Fibroblast of skin of left biceps (primary cell): ENCODE results near the gene SLC7A5.
"Not testable (repeated sequence)": the region's sequence is repeated elsewhere in the genome, so short reads cannot be mapped to it uniquely, and the experiment has no call there.

ENCODE experiments used
- DNase-seq, 2 experiments: peaks; one replicate each; pipeline ENCODE4 v3.0.0-alpha.2; 2013; ENCODE audit warnings: low read depth in 2 of 2

The SLC7A5 gene

DNA sequence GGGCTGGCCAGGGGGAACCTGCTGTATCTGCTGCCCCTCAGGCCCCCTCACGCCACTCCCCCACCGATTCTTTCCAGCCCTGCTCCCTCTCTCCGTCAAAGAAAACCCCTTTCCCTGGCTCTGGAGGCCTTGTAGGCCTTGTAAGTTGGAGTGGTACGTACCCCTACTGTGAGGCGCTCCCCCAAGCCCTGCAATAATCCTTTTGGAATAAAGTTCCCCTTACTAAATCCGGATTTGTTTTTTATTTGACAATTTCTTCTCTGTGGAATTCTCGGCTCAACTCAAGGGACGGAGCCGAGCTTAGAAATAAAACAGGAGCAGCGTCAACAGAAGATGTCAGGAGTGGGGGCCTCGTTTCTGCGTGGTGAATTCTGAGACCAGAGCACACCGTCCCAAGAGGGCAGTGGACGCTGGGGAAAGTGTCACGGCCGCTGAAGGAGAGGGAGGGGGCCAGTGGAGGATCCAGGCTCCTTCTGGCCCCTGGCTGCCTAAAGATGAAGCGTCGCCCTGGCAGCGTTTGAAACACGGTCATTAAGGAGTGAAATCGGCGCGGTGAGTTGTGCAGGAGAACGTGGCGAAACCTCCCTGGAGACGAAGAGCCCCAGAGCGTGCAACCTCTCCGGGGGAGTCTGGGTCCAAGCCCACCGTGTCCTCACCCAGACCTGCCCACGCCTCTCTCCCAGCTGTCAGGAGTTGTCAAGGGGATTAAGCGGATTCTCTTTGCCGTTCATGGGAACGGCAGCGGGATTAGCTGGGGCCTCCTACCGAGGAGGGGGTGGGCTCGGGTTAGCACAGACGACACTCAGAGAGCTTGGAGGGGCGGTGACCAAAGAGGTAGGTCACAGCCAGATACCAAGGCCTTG, 47.0 kb downstream of the SLC7A5 start:
- DNase-seq = no peak

- no peak for DNase-seq
Measured at GRCh38 chr16:87821376-87822107, 47.8 kb downstream of the SLC7A5 start.

DNA sequence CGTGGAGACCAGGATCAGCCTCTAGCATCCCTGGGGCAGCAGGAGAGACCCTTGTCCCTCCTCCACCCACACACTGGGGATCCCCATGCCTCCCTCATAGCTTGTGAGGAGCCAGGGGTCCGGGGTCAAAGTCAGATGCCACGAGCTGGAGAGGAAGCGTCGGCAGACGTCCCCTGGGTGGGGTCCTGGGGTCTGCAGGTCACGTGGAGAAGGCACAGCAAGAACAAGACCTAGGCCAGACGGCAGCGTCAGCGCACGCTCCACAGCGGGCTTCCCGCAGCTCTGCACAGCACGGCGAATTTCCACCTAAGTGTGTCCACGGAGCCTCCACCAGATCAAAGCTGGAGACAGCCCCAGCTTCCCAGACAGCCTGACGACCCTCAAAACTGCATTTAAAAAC, 49.3 kb downstream of the SLC7A5 start:
- no peak for DNase-seq

DNA sequence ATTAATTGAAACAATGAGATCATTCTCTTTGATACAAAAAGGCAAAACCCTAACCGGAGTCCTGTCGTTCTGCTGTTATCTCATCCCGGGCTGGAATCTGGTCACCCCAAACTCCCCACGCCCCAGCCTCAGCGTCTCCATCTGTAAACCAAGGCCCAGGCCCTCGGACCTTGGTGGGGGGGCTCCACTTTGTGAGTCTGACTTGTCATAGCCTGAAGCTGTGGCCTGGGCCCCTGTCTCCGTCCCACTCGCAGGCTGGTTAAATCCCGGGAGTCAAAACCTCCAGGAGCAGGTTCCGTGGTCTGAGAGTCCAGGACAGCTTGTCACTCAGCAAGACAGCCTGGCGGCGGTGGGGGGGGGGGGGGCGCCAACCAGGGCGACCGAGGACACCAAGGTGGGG, 50.0 kb downstream of the SLC7A5 start:
- DNase-seq = no peak

GRCh38 chr16:87818533-87819161, 50.7 kb downstream of the SLC7A5 start:
- DNase-seq = no peak

GRCh38 chr16:87817910-87818309, 51.4 kb downstream of the SLC7A5 start:
- DNase-seq = no peak

DNA sequence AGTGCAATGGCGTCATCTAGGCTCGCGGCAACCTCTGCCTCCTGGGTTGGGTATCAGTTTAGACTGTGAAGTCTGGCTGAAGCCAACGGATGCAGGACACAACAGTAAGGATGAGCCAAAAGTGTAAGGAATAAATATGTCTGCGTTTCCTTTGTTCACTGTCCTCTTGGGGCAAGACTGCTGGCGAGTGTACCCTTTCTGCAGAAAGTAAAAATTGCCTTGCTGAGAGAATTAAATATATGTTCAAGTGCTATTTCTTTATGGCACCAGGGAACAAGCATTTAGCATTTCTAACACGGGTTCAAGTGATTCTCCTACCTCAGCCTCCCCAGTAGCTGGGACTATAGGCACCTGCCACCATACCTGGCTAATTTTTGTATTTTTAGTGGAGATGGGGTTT, 51.9 kb downstream of the SLC7A5 start:
- DNase-seq = not testable (repeated sequence)

DNA sequence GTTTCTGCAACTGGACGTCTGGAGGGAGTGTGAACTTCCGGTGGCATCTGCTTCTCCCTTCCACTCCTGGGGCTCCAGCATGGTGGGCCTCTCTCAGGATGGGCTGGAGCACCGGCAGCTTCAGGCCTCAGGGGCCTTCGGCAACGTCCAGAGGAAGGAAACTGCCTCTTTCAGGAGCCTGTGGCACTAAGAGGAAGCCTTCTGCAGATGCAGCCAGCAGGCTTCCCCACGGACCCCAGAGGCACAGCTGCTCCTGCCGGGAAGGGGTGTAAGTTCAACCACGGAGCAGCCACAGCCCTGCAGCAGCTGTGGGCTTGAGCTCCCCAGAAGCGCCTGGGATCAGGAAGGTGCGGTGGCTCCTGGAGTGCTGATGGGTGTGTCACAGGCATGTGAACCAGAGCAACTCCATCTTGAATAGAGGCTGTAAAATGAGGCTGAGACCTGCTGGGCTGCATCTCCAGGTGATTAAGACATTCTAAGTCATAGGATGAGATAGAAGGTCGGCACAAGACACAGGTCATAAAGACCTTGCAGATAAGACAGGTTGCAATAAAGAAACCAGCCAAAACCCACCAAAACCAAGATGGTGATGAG, 52.7 kb downstream of the SLC7A5 start:
- DNase-seq = no peak

- no peak for DNase-seq
Measured at GRCh38 chr16:87815567-87815966, 53.7 kb downstream of the SLC7A5 start.

DNA sequence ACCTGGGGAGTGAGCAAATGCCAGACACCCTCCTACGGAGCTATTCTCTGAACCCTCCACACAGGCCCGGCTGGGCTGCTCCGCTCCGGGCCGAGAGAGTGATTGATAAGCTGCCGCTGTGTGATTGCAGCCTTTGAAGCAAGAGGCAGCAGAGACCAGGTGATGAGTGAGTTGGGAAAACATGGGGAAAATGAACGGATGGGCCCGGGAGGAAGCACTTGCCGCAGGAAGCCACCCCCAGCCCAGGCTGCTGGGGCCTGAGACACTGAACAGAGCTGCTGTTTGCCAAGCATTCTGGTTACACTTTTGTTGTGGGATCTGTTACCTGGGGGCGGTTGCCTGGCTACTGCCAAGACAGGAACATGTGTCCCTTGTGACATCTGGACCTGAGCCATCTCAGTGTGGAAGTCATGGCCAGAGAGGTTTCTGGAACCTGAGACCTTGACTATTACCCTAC, 57.1 kb downstream of the SLC7A5 start:
- DNase-seq = no peak

DNA sequence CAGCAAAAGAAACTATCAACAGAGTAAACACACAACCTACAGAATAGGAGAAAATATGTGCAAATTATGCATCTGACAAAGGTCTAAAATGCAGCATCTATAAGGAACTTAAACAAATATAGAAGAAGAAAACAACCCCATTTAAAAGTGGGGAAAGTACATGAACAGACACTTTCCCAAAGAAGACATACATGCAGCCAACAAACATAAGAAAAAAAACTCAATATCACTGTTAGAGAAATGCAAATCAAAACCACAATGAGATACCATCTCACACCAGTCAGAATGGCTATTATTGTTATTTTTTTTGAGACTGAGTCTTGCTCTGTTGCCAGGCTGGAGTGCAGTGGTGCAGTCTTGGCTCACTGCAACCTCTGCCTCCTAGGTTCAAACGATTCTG, 57.9 kb downstream of the SLC7A5 start:
- not testable (repeated sequence) for DNase-seq

DNA sequence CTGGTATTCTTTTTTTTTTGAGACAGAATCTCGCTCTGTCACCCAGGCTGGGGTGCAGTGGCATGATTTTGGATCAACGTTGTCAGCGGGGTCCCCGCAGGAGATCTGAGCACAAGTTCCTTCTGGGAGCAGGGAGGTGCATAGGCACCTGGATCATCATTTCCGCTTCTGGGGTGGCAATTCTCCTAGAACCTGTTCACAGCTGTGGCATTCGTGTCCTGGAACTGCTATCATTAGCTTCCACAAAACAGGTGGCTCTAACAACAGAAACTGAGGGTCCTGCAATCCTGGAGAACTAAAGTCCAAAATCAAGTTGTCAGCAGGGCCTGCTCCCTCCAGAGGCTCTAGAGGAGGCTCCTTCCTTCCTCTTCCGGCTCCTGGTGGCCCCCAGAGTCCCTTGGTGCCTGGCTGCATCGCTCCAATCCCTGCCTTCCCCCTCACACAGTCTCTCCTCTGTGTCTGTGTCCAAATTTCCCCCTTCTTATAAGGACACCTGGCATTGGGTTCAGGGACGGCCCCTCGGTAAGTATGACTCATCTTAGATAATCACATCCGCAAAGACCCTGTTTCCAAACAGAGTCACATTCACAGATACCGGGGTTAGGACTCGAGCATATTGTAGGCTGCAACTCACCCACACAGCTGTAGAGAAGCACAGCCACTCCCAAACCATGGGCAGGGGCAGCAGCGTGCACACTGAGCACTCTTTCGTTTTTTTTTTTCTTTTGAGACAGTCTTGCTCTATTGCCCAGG, 60.0 kb downstream of the SLC7A5 start:
- no peak for DNase-seq

DNA sequence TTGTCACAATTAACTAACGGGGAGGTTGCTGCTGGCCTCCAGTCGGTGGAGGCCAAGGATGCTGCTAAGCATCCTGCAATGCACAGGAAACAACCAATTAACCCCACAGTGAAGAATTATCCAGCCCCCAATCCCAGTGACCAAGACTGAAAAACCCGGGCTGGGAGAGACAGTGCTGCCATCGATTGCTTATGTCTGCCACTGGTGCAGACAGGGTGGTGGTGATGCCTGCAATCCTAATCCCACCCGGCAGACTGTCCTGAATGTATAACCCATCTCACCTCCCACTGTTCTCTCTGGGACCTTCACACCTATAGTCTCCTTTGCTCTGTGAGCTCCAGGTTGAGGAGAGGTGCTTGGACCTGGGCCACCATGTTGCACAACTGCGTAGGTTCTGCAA, 61.2 kb downstream of the SLC7A5 start:
- no peak for DNase-seq

- peak; percentile 88 to 89 for DNase-seq
Measured at GRCh38 chr16:87806641-87807546, 62.4 kb downstream of the SLC7A5 start.

DNA sequence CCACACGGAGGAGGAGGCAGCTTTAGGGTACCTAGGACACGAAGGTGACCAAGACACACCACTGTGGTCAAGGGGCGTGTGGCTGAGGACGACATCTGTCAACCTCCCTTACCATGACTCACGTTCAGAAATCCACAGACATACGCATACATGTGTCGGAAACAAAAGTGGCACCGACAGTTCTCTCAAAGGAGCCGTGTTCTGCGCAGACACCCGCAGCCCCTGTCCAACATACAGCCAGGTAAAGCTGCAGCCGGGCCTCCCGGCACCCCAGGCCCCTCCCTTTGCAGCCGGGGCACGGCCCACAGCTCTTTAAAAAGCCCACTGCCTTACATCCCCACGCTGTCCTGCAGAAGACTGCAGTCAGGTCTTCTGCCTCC, 63.1 kb downstream of the SLC7A5 start:
- DNase-seq = no peak

DNA sequence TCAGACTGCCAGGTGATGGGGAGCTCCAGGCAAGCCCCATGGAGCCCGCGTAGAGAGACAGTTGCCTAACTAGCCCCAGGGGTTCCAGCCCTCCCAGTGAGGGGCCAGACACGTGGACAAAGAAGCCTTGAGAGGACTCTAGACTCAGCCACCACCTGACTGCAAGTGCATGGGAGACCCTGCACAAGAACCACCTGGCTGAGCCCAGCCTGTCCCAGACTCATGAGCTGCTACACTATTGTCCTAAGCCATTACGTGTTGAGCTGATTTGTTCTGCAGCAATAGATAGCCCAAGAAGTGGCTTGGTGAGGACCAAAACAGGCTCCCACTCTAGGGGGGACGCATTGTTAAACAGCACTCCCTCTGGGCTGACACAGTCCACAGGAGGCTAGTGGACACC, 65.9 kb downstream of the SLC7A5 start:
- no peak for DNase-seq

GRCh38 chr16:87802670-87803069, 66.6 kb downstream of the SLC7A5 start:
- DNase-seq = no peak

GRCh38 chr16:87801679-87802259, 67.5 kb downstream of the SLC7A5 start:
- no peak for DNase-seq

- no peak for DNase-seq
Measured at GRCh38 chr16:87800497-87800896, 68.8 kb downstream of the SLC7A5 start.

- no peak for DNase-seq
Measured at GRCh38 chr16:87795336-87795735, 74.0 kb downstream of the SLC7A5 start.
